NCI-H1105 treated with DMSO at 0.1 percent for 48 hours (cell line): ENCODE data around the gene POLR3B.

Experiments used
- DNase-seq: peaks from one replicate; lab custom pipeline; 2025; lab: John Stamatoyannopoulos, UW

The POLR3B gene

GRCh38 chr12:106552228-106552627 lies 194.7 kb downstream of the POLR3B start:
- no peak for DNase-seq
